HepG2 (cell line): ENCODE data around the gene COBLL1. TPM values are rescaled to one million over a fixed set of nuclear protein-coding genes. Genes with fewer than 3 reads are reported as not detected.

Experiments used
- BRF2 ChIP-seq: sonication (generic); formaldehyde crosslinking; IDR thresholded peaks from 2 replicates; pipeline ENCODE4 v1.8.1; 2022; ENCODE audit warnings: mild to moderate bottlenecking, missing genetic modification reagents
- CENPT ChIP-seq: sonication (generic); formaldehyde crosslinking; IDR thresholded peaks from 2 replicates; pipeline ENCODE4 v1.8.0; 2022; ENCODE audit warnings: low read depth, mild to moderate bottlenecking, moderate library complexity, missing genetic modification reagents
- CSRNP1 ChIP-seq: sonication (generic); formaldehyde crosslinking; IDR thresholded peaks from 2 replicates; pipeline ENCODE4 v1.8.1; 2023; ENCODE audit warnings: mild to moderate bottlenecking, missing genetic modification reagents
- MLX ChIP-seq: IDR thresholded peaks from 2 replicates; pipeline ENCODE4 v1.6.1; 2016
- PAX8 ChIP-seq: sonication (generic); formaldehyde crosslinking; IDR thresholded peaks from 2 replicates; pipeline ENCODE4 v1.8.0; 2022; ENCODE audit warnings: mild to moderate bottlenecking, missing genetic modification reagents, borderline replicate concordance
- SETDB1 ChIP-seq: sonication (generic); formaldehyde crosslinking; IDR thresholded peaks from 2 replicates; pipeline ENCODE4 v1.5.1; 2020; ENCODE audit warnings: missing genetic modification reagents, mild to moderate bottlenecking, borderline replicate concordance
- TCF12 ChIP-seq, 2 experiments: fragments of 450-650 bp in 1 of 2; sonication (generic) in 1 of 2; formaldehyde crosslinking in 1 of 2; IDR thresholded peaks; 2 replicates each; pipeline versions ENCODE4 v1.6.1 to v1.8.0; 2017 to 2022; ENCODE audit warnings: antibody characterized with exemption in 1 of 2, mild to moderate bottlenecking in 1 of 2, missing genetic modification reagents in 1 of 2, moderate library complexity in 1 of 2
- ZBTB46 ChIP-seq: sonication (generic); formaldehyde crosslinking; IDR thresholded peaks from 2 replicates; pipeline ENCODE4 v1.4.0; 2020; ENCODE audit warnings: mild to moderate bottlenecking, missing genetic modification reagents, borderline replicate concordance
- ZNF788 ChIP-seq: sonication (generic); formaldehyde crosslinking; IDR thresholded peaks from 2 replicates; pipeline ENCODE4 v1.5.0; 2020; ENCODE audit warnings: mild to moderate bottlenecking, missing genetic modification reagents, borderline replicate concordance
- polyA plus RNA-seq, 8 experiments: library from polyadenylated mRNA; depleted of rRNA in 3 of 8; stranded (reverse) in 7 of 8; unstranded in 1 of 8; fragments of >200 nt; fragmentation: Illumina TruSeq in 4 of 8; extraction: Trizol in 4 of 8; gene quantifications; 2 replicates each; pipeline versions ENCODE4 v1.2.1 to v1.2.3, GENCODE V29; 2011 to 2016; ENCODE audit warnings: low read depth in 4 of 8, missing spikeins in 1 of 8, mixed read lengths in 1 of 8; ENCODE audit not compliant: insufficient read depth in 1 of 8
- total RNA-seq, 5 experiments: library from RNA; depleted of rRNA; stranded (reverse); fragments of >200 nt; fragmentation: Illumina TruSeq; extraction: Trizol; gene quantifications; 2 replicates each; pipeline ENCODE4 v1.2.3, GENCODE V29; 2016; ENCODE audit warnings: low read depth in 1 of 5
- TF ChIP-seq, protein P1 (sequence below): fragments of 450-650 bp; IDR thresholded peaks from 2 replicates; pipeline ENCODE4 v1.6.1; 2017; ENCODE audit warnings: mild to moderate bottlenecking
- TF ChIP-seq, protein P2 (sequence below): sonication (generic); formaldehyde crosslinking; IDR thresholded peaks from 2 replicates; pipeline ENCODE4 v1.4.0; 2020; ENCODE audit warnings: mild to moderate bottlenecking, missing genetic modification reagents
- TF ChIP-seq, protein P3 (sequence below): sonication (generic); formaldehyde crosslinking; IDR thresholded peaks from 2 replicates; pipeline ENCODE4 v1.4.0; 2020; ENCODE audit warnings: mild to moderate bottlenecking, missing genetic modification reagents, borderline replicate concordance

The COBLL1 gene
- total and polyA plus RNA-seq, 2 of the 13 experiments (the other 11 are each of a cell fraction or from before 2014, with no cell fraction given): 32.6 to 86.8 TPM

DNA sequence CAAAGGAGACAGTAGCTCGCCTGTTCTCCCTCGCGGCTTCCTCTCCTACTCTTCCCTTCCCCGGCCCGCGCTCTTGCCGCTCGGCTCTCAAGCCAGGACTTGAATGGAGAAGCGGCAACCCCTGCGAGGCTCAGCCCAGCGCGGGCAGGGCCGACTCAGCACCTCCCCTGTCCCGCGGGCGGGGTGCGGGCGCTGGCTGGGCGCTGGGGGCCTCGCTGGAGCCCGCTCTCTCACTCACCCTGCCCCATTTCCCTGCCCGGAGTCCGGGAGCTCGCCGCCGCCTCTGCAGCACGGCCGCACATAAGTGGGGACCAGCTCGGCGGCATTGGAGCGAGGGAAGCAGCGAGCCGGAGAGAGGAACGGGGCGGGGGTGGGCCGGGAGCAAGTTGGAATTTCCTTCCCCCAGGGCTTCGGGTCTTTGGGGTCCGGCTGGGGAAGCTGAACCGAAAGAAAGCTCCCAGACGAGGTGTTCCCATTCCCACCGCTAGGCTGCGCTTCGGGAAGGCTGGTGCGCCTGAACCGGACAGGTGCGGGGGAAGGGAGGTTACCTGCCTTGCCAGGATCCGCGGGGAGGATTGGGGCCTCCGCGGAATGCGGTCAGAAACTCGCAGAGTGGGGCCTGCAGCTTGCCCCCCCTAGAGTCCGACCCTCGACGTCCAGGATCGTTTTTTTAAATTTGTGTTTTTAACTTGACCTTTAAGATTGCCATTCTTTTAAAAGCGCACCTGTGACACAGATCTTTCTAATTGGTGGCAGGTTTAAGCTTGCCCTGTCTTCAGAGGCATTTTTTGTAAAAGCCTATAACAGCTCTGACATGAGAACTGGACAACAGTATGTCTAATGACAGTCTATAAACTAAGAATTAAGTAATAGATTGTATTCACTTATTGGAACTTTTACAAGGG, at the start of gene COBLL1 (continued):
- TF ChIP-seq, protein P1, sequence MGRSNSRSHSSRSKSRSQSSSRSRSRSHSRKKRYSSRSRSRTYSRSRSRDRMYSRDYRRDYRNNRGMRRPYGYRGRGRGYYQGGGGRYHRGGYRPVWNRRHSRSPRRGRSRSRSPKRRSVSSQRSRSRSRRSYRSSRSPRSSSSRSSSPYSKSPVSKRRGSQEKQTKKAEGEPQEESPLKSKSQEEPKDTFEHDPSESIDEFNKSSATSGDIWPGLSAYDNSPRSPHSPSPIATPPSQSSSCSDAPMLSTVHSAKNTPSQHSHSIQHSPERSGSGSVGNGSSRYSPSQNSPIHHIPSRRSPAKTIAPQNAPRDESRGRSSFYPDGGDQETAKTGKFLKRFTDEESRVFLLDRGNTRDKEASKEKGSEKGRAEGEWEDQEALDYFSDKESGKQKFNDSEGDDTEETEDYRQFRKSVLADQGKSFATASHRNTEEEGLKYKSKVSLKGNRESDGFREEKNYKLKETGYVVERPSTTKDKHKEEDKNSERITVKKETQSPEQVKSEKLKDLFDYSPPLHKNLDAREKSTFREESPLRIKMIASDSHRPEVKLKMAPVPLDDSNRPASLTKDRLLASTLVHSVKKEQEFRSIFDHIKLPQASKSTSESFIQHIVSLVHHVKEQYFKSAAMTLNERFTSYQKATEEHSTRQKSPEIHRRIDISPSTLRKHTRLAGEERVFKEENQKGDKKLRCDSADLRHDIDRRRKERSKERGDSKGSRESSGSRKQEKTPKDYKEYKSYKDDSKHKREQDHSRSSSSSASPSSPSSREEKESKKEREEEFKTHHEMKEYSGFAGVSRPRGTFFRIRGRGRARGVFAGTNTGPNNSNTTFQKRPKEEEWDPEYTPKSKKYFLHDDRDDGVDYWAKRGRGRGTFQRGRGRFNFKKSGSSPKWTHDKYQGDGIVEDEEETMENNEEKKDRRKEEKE: no peak
- TF ChIP-seq BRF2 (CRISPR knock-in tag): no peak
- TF ChIP-seq, protein P2, sequence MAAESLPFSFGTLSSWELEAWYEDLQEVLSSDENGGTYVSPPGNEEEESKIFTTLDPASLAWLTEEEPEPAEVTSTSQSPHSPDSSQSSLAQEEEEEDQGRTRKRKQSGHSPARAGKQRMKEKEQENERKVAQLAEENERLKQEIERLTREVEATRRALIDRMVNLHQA (CRISPR knock-in tag): no peak
- no peak for TF ChIP-seq SETDB1 (CRISPR knock-in tag)
- TF ChIP-seq PAX8 (CRISPR knock-in tag): peak; percentile 95; the same call in 1 of the 2 replicates
- TF ChIP-seq ZNF788 (CRISPR knock-in tag): peak; percentile 94; the same call in 1 of the 2 replicates
- no peak for TF ChIP-seq CENPT (CRISPR knock-in tag)
- TF ChIP-seq MLX (CRISPR knock-in tag): peak; percentile 69; the same call in 1 of the 2 replicates
- TF ChIP-seq, protein P3, sequence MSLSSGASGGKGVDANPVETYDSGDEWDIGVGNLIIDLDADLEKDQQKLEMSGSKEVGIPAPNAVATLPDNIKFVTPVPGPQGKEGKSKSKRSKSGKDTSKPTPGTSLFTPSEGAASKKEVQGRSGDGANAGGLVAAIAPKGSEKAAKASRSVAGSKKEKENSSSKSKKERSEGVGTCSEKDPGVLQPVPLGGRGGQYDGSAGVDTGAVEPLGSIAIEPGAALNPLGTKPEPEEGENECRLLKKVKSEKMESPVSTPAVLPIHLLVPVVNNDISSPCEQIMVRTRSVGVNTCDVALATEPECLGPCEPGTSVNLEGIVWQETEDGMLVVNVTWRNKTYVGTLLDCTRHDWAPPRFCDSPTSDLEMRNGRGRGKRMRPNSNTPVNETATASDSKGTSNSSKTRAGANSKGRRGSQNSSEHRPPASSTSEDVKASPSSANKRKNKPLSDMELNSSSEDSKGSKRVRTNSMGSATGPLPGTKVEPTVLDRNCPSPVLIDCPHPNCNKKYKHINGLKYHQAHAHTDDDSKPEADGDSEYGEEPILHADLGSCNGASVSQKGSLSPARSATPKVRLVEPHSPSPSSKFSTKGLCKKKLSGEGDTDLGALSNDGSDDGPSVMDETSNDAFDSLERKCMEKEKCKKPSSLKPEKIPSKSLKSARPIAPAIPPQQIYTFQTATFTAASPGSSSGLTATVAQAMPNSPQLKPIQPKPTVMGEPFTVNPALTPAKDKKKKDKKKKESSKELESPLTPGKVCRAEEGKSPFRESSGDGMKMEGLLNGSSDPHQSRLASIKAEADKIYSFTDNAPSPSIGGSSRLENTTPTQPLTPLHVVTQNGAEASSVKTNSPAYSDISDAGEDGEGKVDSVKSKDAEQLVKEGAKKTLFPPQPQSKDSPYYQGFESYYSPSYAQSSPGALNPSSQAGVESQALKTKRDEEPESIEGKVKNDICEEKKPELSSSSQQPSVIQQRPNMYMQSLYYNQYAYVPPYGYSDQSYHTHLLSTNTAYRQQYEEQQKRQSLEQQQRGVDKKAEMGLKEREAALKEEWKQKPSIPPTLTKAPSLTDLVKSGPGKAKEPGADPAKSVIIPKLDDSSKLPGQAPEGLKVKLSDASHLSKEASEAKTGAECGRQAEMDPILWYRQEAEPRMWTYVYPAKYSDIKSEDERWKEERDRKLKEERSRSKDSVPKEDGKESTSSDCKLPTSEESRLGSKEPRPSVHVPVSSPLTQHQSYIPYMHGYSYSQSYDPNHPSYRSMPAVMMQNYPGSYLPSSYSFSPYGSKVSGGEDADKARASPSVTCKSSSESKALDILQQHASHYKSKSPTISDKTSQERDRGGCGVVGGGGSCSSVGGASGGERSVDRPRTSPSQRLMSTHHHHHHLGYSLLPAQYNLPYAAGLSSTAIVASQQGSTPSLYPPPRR (CRISPR knock-in tag): peak; percentile 70
- peak; percentile 71; the same call in 1 of the 2 replicates for TF ChIP-seq CSRNP1 (CRISPR knock-in tag)
- TF ChIP-seq TCF12 (IDR thresholded peaks at IDR 0.05): no peak
- 0 out of 2 replicates have a peak, but pooled peaks have one; percentile 43 for TF ChIP-seq TCF12 (CRISPR knock-in tag; IDR thresholded peaks at IDR 0.05)
- TF ChIP-seq ZBTB46 (CRISPR knock-in tag): 0 out of 2 replicates have a peak, but pooled peaks have one; percentile 96
